SHP77 treated with DMSO at 0.1 percent for 48 hours (cell line): Measurements from ENCODE around the gene SNTN.
"Not testable (repeated sequence)": the region's sequence is repeated elsewhere in the genome, so short reads cannot be mapped to it uniquely, and the experiment has no call there.

Experiments
- DNase-seq: peaks from one replicate; lab custom pipeline; 2025; lab: John Stamatoyannopoulos, UW

Gene SNTN

GRCh38 chr3:63652066-63652725 is at the start of gene SNTN:
Gene SNTN, plus strand, starts transcription at chr3:63652675. Its CDS starts 13 bp downstream, at chr3:63652688.
- no peak for DNase-seq

GRCh38 chr3:63607716-63608115 is 44.8 kb upstream of the SNTN start:
- DNase-seq = no peak

GRCh38 chr3:63609408-63609807 is 43.1 kb upstream of the SNTN start:
- DNase-seq = no peak

DNA sequence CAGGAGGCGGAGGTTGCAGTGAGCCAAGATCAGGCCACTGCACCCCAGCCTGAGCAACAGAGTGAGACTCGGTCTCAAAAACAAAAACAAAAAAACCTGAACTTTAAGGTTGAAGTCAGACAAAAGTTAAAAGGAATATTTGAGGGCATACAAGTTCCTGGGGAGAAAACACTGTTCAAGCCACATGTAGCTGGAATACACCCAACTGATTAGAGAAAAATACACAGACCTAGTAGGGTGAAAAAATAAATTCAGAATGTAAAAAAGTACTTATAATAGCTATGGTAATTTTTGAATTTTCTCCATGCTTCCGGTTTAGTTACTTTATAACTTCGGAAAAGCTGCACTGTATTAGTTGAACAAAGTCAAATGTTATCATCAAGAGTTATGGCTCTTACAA is 42.6 kb upstream of the SNTN start:
- DNase-seq = no peak

DNA sequence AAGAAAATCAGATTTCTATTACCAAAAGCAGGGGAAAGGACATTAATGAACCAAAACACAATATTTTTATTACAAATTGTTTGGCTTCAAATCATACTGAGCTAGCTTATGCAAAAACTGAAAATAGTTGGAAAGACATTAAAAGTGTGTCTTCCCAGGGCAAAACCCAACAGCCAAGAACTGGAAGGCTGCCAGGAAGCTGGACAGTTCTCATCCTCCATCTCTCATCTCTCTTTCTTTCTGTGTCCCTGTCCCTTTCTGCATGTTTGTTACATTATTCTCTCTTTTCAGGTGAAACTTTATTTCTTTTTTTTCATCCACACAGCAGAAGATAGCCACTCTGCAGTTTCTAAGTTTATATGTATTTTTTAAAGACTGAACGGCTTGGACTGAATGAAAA is 41.1 kb upstream of the SNTN start:
- DNase-seq = no peak

DNA sequence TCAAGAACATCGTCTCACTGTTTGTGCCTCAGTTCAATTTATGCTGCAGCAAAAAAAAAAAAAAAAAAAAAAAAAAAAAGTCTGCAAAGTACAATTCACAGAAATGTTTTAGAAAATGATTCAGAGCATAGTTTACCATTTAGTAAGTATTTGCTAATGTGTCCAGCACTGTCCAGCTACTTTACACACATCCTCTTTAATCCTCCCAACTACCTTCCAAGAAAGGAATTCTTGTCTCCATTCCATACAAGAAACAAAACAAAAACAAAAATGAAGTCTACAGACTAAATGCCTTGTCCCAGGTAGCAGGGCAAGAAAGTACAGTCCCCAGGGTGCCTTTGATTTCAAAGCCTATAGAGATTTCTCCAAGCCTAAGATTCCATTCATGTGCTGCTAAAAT is 38.9 kb upstream of the SNTN start:
- no peak for DNase-seq

DNA sequence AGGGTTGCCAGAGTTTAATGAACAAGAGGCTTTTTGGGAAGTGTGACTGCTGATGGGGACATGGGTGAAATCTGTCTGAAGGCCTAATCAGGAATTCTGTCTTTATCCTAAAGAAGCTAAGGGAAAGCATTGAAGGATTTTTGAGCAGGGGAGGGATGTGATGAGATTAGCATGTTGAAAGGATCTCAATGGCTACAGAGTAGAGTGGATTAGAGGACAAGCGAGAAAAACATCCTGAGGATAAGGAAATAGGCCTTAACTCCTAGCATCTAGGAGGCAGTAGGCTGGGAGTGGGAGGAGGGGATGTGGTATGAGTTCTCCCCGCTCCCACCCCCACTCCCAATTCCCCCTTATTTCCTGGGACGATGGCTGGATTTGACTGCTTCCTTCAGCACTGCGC is 35.1 kb upstream of the SNTN start:
- DNase-seq = no peak

DNA sequence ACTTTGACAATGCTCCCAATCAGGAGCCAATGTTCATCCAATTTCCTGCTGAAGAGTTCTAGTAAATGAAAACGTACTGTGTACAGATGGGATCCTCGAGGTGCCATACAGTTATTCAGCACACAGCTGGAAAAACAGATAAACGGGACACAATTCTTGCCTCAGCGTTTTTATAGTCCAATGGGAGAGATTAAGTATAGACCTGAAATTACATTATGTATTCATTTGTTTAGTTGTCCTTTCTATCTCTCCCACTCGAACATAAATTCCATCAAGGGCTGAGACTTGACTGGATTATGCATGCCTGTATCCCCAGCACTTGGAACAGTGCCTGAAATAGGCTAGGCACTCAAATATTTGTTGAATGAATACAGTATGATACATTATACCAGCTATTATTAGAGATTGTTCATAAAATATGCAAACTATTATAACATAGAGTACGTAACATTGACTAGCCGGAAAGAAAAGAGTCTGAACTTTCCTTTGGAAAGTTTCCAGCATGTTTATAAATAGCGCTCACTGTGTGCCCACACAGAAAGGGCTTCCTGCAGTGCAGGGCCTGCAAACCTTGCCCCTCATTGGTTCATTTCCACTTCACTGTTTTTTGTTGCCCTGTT is 27.4 kb upstream of the SNTN start:
- no peak for DNase-seq

- no peak for DNase-seq
These were observed 20.8 kb upstream of the SNTN start for GRCh38 chr3:63631670-63632069.

DNA sequence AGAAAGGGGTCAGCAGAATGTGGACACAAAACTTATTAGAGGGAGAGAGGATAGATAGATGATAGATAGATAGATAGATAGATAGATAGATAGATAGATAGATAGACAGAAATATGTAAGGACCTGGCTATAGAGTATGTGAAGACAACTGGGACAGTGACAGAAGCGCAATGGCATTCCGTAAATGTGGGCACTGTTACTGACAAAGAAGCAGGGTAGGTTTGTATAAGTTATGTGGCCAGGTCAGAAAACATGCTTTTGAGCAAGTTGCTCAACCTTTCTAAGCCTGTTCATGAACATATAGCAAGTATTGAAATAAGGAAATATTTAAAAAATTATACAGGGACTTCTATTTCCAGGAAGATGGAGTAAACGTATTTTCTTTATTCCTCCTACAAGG is 17.3 kb upstream of the SNTN start:
- no peak for DNase-seq

DNA sequence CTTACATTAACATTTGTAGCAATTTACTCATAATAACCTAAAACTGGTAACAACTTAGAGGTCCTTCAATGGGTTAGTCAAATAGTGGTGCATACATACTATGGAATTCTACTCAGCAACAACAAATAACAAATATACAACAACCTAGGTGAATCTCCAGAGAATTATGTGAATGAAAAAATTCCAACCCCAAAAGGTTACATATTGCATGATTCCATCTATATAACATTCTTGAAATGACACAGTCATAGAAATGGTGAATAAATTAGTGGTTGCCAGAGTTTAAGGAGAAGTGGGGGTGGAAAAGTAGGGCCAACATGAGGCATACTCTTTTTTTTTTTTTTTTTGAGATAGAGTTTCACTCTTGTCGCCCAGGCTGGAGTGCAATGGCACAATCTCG is 12.7 kb upstream of the SNTN start:
- DNase-seq = no peak

GRCh38 chr3:63642488-63642887 is 10.0 kb upstream of the SNTN start:
- no peak for DNase-seq

- no peak for DNase-seq
These were observed 8.2 kb upstream of the SNTN start for GRCh38 chr3:63644212-63644797.

GRCh38 chr3:63644928-63645781 is 7.3 kb upstream of the SNTN start:
- not testable (repeated sequence) for DNase-seq

DNA sequence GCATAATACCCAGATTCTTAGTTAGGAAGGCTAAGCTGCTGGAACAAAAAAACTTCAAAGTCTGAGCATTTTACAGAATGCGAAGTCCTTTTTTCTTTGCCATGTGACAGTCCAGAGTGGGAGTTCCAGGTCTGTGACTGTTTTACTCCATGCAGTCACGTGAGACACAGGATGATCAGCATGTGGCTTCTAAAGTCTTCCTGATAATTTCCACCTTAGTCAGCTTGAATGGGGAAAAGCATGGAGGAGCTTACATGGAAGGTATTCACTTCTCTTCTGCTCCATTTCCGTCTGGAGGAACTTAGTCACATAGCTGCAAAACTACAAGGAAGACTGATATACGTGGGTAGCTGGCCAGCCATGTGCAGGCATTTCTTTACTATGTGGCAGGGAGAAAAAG is 1.7 kb downstream of the SNTN start:
- no peak for DNase-seq

GRCh38 chr3:63654931-63655330 is 2.5 kb downstream of the SNTN start:
- no peak for DNase-seq

DNA sequence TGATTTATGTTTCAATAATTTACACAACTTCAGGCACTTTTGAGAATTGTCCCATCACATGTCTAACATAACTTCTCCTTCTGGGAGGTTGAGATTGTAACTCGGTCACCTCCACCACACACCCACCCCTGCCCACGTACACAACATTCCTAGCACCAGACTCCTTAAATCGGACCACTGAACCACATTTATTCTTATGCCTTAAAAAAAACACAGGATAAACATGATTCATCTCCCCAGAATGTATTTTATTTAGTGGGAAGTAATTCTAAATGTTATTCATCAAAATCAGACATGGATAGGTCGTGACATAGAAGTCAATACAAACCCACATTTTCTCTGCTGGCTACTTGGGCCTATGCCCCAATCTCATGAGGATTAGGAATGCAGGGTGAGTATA is 3.0 kb downstream of the SNTN start:
- DNase-seq = no peak

DNA sequence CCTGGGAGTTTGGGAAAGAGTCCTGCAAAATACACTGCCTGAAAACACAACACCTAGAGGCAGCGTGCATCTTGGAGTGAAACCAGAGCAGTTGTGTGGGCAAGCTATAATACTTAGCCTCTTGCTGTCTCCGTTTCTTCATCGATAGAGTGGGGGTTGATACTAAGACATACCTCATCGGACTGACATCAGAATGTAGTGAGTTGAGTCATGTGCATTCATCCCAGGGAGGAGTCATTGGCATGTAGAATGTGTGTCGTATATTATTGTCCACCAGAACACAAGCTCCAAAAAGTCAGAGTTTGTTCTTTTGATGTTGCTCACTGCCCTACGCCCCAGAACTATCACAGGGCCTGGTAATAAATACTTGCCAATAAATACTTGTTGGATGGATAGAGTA is 4.3 kb downstream of the SNTN start:
- DNase-seq = no peak

- DNase-seq = no peak
These were observed 8.8 kb downstream of the SNTN start for GRCh38 chr3:63661242-63661641.

GRCh38 chr3:63662011-63662410 is 9.5 kb downstream of the SNTN start:
- no peak for DNase-seq

- no peak for DNase-seq
These were observed 10.0 kb downstream of the SNTN start for GRCh38 chr3:63662500-63662899.

GRCh38 chr3:63670544-63670943 is 18.1 kb downstream of the SNTN start:
- DNase-seq = no peak

DNA sequence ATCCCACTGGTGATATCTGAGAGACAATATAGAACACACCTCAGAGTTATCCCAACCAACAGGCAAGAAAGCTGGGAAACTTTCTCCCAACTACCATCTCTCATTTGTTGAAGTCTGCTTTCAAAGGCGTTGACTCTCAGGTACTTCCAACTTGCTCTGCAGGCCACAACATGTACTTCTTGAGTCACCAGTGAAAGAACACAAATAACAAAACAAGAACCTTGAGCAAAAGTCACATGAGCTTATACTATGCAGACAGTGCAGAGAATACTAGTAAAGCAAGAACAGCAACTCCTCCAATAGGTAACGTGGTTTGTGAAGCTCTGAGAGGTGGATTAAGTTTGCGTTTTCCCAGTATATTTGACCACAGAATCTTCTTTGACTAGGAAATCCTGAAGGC is 20.6 kb downstream of the SNTN start:
- DNase-seq = no peak
